Lung (tissue), 13 donors: ENCODE results near the gene P4HA1. TPM values are rescaled to one million over a fixed set of nuclear protein-coding genes. Genes with fewer than 3 reads are reported as not detected.

ENCODE experiments used
- ATAC-seq: fragments of 200-7000 bp; cut with Tn5 transposase; one replicate; pipeline ENCODE4 v1.9.1; 2020; ENCODE audit warnings: moderate number of reproducible peaks; ENCODE audit not compliant: insufficient read depth, low FRiP score
- DNase-seq, 3 donors: peaks; one replicate each; pipeline ENCODE4 v3.0.0-alpha.2; 2013 to 2017
- H3K27ac ChIP-seq, 2 donors: one replicate each; pipeline ENCODE4 v1.5.1; 2013; ENCODE audit warnings: mild to moderate bottlenecking in 2 of 2, moderate library complexity in 2 of 2, control low read depth in 1 of 2, inconsistent platforms in 1 of 2, low read depth in 1 of 2, low read length in 1 of 2
- H3K27me3 ChIP-seq, 3 donors: one replicate each; pipeline ENCODE4 v1.5.1; 2013; ENCODE audit warnings: low read length in 2 of 3; ENCODE audit not compliant: control insufficient read depth in 3 of 3, insufficient read depth in 3 of 3
- H3K36me3 ChIP-seq, 4 donors: one replicate each; pipeline ENCODE4 v1.5.1; 2013; ENCODE audit warnings: low read length in 4 of 4, mild to moderate bottlenecking in 1 of 4, moderate library complexity in 1 of 4; ENCODE audit not compliant: control insufficient read depth in 4 of 4, insufficient read depth in 4 of 4
- H3K4me1 ChIP-seq, 5 donors: one replicate each; pipeline ENCODE4 v1.5.1; 2013; ENCODE audit warnings: low read length in 5 of 5, mild to moderate bottlenecking in 2 of 5, moderate library complexity in 1 of 5; ENCODE audit not compliant: control insufficient read depth in 5 of 5, insufficient read depth in 5 of 5
- H3K4me3 ChIP-seq: one replicate; pipeline ENCODE4 v1.5.1; 2013; ENCODE audit warnings: mild to moderate bottlenecking, control low read depth, moderate library complexity
- H3K9ac ChIP-seq, 2 donors: one replicate each; pipeline ENCODE4 v1.5.1; 2013; ENCODE audit warnings: low read length in 2 of 2, control low read depth in 1 of 2; ENCODE audit not compliant: insufficient read depth in 1 of 2
- H3K9me3 ChIP-seq, 4 donors: one replicate each; pipeline ENCODE4 v1.5.1; 2013; ENCODE audit warnings: low read length in 3 of 4, mild to moderate bottlenecking in 1 of 4, moderate library complexity in 1 of 4; ENCODE audit not compliant: control insufficient read depth in 4 of 4, insufficient read depth in 3 of 4
- CTCF ChIP-seq: IDR thresholded peaks from 2 replicates; pipeline ENCODE4 v1.5.1; 2012; ENCODE audit warnings: mild to moderate bottlenecking; ENCODE audit errors: control extremely low read depth, extremely low read depth
- WGBS, 2 donors: extraction: QIAGEN DNeasy Blood & Tissue Kit; methylation state at CpG; one replicate each; pipeline ENCODE4 v1.1.7; 2013; 5-methylcytosine and 5-hydroxymethylcytosine counted together
- polyA plus RNA-seq, 2 donors: library from polyadenylated mRNA; stranded (reverse); fragments of 200-250 nt; gene quantifications; one replicate each; pipeline ENCODE4 v1.2.1, GENCODE V29; 2013
- small RNA-seq: library from RNA; depleted of rRNA; stranded (forward); fragments of <200 nt; gene quantifications from one replicate; pipeline ENCODE3, GENCODE V24; 2014; ENCODE audit warnings: low replicate concordance
- total RNA-seq, 2 donors: library from RNA; depleted of rRNA in 1 of 2; stranded (reverse); fragments of >200 nt in 1 of 2; gene quantifications; one replicate each; pipeline ENCODE4 v1.2.1, GENCODE V29; 2014 to 2021
- donor health status: control.
- donor health status: control.
- donor health status: Bipolar disorder and iron deficiency.
- donor health status: healthy.
- donor health status: DM: yes; HTN: yes; CAD: no.

Gene P4HA1
- total and polyA plus RNA-seq, 4 donors = 10.5 to 71.0 (median 32.2) TPM

- TF ChIP-seq CTCF = no peak
- Histone ChIP-seq H3K9ac (no peak overlapping the region), H3K9me3 (peaks cover 0 to 10% (median 2%) of the 10 kb centered on the region in 4 donors), H3K4me1 (peaks cover 0 to 1% (median 0%) of the 10 kb centered on the region in 5 donors), H3K27me3 (no peaks in the 10 kb centered on the region), H3K4me3 (no peak overlapping the region), H3K27ac (no peak overlapping the region), H3K36me3 (no peaks in the 10 kb centered on the region)
- ATAC-seq (no peak), DNase-seq (no peak)
Observed at GRCh38 chr10:72979709-72980108, 117.0 kb downstream of the P4HA1 start.

GRCh38 chr10:72976886-72977285 is 119.8 kb downstream of the P4HA1 start:
- DNase-seq = no peak
- Histone ChIP-seq H3K27me3 (no peaks in the 10 kb centered on the region), H3K27ac (no peak overlapping the region), H3K9ac (no peak overlapping the region), H3K4me1 (peaks cover 0 to 1% (median 0%) of the 10 kb centered on the region in 5 donors), H3K4me3 (no peak overlapping the region), H3K9me3 (peaks cover 0 to 10% (median 2%) of the 10 kb centered on the region in 4 donors), H3K36me3 (no peaks in the 10 kb centered on the region)
- 96% methylated on average over 1 of the region's 1 CpG for WGBS, 2 donors
- TF ChIP-seq CTCF = no peak
- ATAC-seq = no peak

Small RNA genes within 50 kb of the gene (small RNA-seq; reads per million reads assigned to genes)
- gene RF00019 = not detected
- gene SNORA11F = 2.1 reads per million, percentile 91 among the genes with 10 or more reads in this experiment

Other genes with a start within 250 kb of the P4HA1 start
- under 1 TPM; 0.28 to 0.49 TPM for gene OIT3, start 203.1 kb downstream of the P4HA1 start, total RNA-seq
- under 1 TPM in 1 of 2 donors, not detected in 1; 0.08 TPM for gene OIT3, start 203.1 kb downstream of the P4HA1 start, polyA plus RNA-seq
- gene PLA2G12B, start 142.1 kb downstream of the P4HA1 start, total RNA-seq = 1 to 10 TPM in 1 of 2 donors, under 1 TPM in 1; 0.68 to 2.0 TPM
- 1 to 10 TPM in 1 of 2 donors, under 1 TPM in 1; 0.15 to 2.3 TPM for gene PLA2G12B, start 142.1 kb downstream of the P4HA1 start, polyA plus RNA-seq
- 1 to 10 TPM; 2.4 to 3.8 TPM for gene NUDT13, start 13.6 kb upstream of the P4HA1 start, total RNA-seq
- gene NUDT13, start 13.6 kb upstream of the P4HA1 start, polyA plus RNA-seq = 1 to 10 TPM; 1.4 to 4.2 TPM
- gene ECD, start 71.1 kb upstream of the P4HA1 start, total RNA-seq = 10 to 100 TPM; 19.2 to 29.5 TPM
- 10 to 100 TPM; 11.2 to 12.4 TPM for gene ECD, start 71.1 kb upstream of the P4HA1 start, polyA plus RNA-seq
- 10 to 100 TPM; 19.0 to 35.9 TPM for gene FAM149B1, start 71.3 kb upstream of the P4HA1 start, total RNA-seq
- 10 to 100 TPM; 10.7 to 17.1 TPM for gene FAM149B1, start 71.3 kb upstream of the P4HA1 start, polyA plus RNA-seq
- 10 to 100 TPM; 12.7 to 21.0 TPM for gene DNAJC9, start 150.4 kb upstream of the P4HA1 start, total RNA-seq
- 10 to 100 TPM in 1 of 2 donors, 1 to 10 TPM in 1; 7.5 to 10.3 TPM for gene DNAJC9, start 150.4 kb upstream of the P4HA1 start, polyA plus RNA-seq
- 10 to 100 TPM; 32.7 to 96.1 TPM for gene MRPS16, start 155.8 kb upstream of the P4HA1 start, total RNA-seq
- 10 to 100 TPM; 61.4 to 65.3 TPM for gene MRPS16, start 155.8 kb upstream of the P4HA1 start, polyA plus RNA-seq